Suprapubic skin (tissue), 3 donors: ENCODE data around the gene EYA3.

Experiments used
- CTCF ChIP-seq, 2 donors: fragments of 200-600 bp in 1 of 2; fragments of 450-650 bp in 1 of 2; sonication (generic) in 1 of 2; IDR thresholded peaks; one replicate each; pipeline ENCODE4 v1.5.1; 2016 to 2019; ENCODE audit warnings: antibody characterized with exemption in 2 of 2, mild to moderate bottlenecking in 1 of 2, moderate library complexity in 1 of 2
- EP300 ChIP-seq: sonication (generic); formaldehyde crosslinking; IDR thresholded peaks from one replicate; pipeline ENCODE4 v1.6.1; 2017; ENCODE audit warnings: antibody characterized with exemption
- POLR2A ChIP-seq, 2 donors: fragments of 450-650 bp; IDR thresholded peaks; one replicate each; pipeline ENCODE4 v1.6.1; 2017; ENCODE audit warnings: antibody characterized with exemption in 2 of 2, mild to moderate bottlenecking in 2 of 2, moderate library complexity in 2 of 2

GRCh38 chr1:28130901-28131300, 42.5 kb upstream of the EYA3 start:
- TF ChIP-seq EP300 = no peak
- no peak for TF ChIP-seq CTCF (IDR thresholded peaks at IDR 0.05)
- TF ChIP-seq POLR2A (IDR thresholded peaks at IDR 0.05) = no peak
